G401 (cell line): ENCODE results near the gene ATP5PO. TPM values are rescaled to one million over a fixed set of nuclear protein-coding genes. Genes with fewer than 3 reads are reported as not detected.
A peak's percentile ranks its signal among the peaks of the same experiment; 100 is the strongest.
"Not testable (repeated sequence)": the region's sequence is repeated elsewhere in the genome, so short reads cannot be mapped to it uniquely, and the experiment has no call there.

Source experiments
- DNase-seq: peaks from one replicate; pipeline ENCODE4 v3.0.0-alpha.2; 2015; ENCODE audit warnings: low spot score
- in situ Hi-C: cut with HindIII; loops from 2 replicates; pipeline ENCODE4 v1.10.0; 2016; ENCODE audit warnings: low sequenced_read_pairs, mixed read lengths
- total RNA-seq: library from RNA; depleted of rRNA; stranded (reverse); fragments of >200 nt; shearing (Covaris generic); gene quantifications from 2 replicates; pipeline ENCODE4 v1.2.3, GENCODE V29; 2014

Gene ATP5PO
- total RNA-seq, 1 experiment from 2014 or later: 251 TPM

- in situ Hi-C loops: no loop called here
- DNase-seq: no peak
Observed at GRCh38 chr21:33943293-33943692, 27.7 kb upstream of the ATP5PO start.

- in situ Hi-C loops: no loop called here
- DNase-seq: no peak
Observed at GRCh38 chr21:33942426-33942825, 26.8 kb upstream of the ATP5PO start.

- in situ Hi-C loops: no loop called here
- no peak for DNase-seq
Observed at GRCh38 chr21:33940881-33941245, 25.3 kb upstream of the ATP5PO start.

- no peak for DNase-seq
- in situ Hi-C loops: no loop called here
Observed at GRCh38 chr21:33940164-33940880, 24.7 kb upstream of the ATP5PO start.

GRCh38 chr21:33939226-33939625, 23.6 kb upstream of the ATP5PO start:
- in situ Hi-C loops: no loop called here
- no peak for DNase-seq

GRCh38 chr21:33938381-33938780, 22.8 kb upstream of the ATP5PO start:
- DNase-seq: no peak
- in situ Hi-C loops: no loop called here

- no peak for DNase-seq
- in situ Hi-C loops: no loop called here
Observed at GRCh38 chr21:33937931-33938339, 22.3 kb upstream of the ATP5PO start.

GRCh38 chr21:33937146-33937545, 21.5 kb upstream of the ATP5PO start:
- in situ Hi-C loops: no loop called here
- DNase-seq: no peak

- in situ Hi-C loops: no loop called here
- DNase-seq: no peak
Observed at GRCh38 chr21:33936301-33937038, 20.9 kb upstream of the ATP5PO start.

- no peak for DNase-seq
- in situ Hi-C loops: no loop called here
Observed at GRCh38 chr21:33932731-33933130, 17.1 kb upstream of the ATP5PO start.

GRCh38 chr21:33931799-33932390, 16.3 kb upstream of the ATP5PO start:
- no peak for DNase-seq
- in situ Hi-C loops: no loop called here

GRCh38 chr21:33931052-33931798, 15.6 kb upstream of the ATP5PO start:
- DNase-seq, in situ Hi-C loops: not testable (repeated sequence)

- DNase-seq, in situ Hi-C loops: not testable (repeated sequence)
Observed at GRCh38 chr21:33926248-33926647, 10.6 kb upstream of the ATP5PO start.

GRCh38 chr21:33924766-33925100, 9.1 kb upstream of the ATP5PO start:
- in situ Hi-C loops: no loop called here
- no peak for DNase-seq

GRCh38 chr21:33924079-33924765, 8.6 kb upstream of the ATP5PO start:
- in situ Hi-C loops: no loop called here
- peak; percentile 92 for DNase-seq

GRCh38 chr21:33917421-33917820, 1.8 kb upstream of the ATP5PO start:
- no peak for DNase-seq
- in situ Hi-C loops: no loop called here

GRCh38 chr21:33916200-33916567, 580 bp upstream of the ATP5PO start:
- in situ Hi-C loops: no loop called here
- peak; percentile 14 for DNase-seq

- in situ Hi-C loops: no loop called here
- no peak for DNase-seq
Observed at GRCh38 chr21:33914188-33914587, 1.4 kb downstream of the ATP5PO start.

- in situ Hi-C loops: no loop called here
- DNase-seq: no peak
Observed at GRCh38 chr21:33909756-33910155, 5.8 kb downstream of the ATP5PO start.
